Keratinocyte (primary cell): ENCODE results near the gene ALDH3B2. TPM values are rescaled to one million over a fixed set of nuclear protein-coding genes. Genes with fewer than 3 reads are reported as not detected.

Source experiments
- DNase-seq: peaks from one replicate; pipeline ENCODE4 v3.0.0-alpha.2; 2011; ENCODE audit warnings: low read depth, missing footprints, low spot score
- FAIRE-seq: peaks from 2 replicates; lab custom pipeline; 2011; peaks lifted over from hg19 to GRCh38; lab: Jason Lieb, UNC
- H2AFZ ChIP-seq: 2 replicates; pipeline ENCODE4 v1.6.0; 2012; ENCODE audit warnings: low read length, control low read depth, inconsistent platforms; ENCODE audit not compliant: control insufficient read depth
- H3K27ac ChIP-seq: 2 replicates; pipeline ENCODE4 v1.5.1; 2011; ENCODE audit warnings: low read length; ENCODE audit not compliant: control insufficient read depth, insufficient read depth
- H3K27me3 ChIP-seq: 3 replicates; pipeline ENCODE4 v1.6.0; 2011; ENCODE audit warnings: low read length; ENCODE audit not compliant: control insufficient read depth, insufficient read depth; ENCODE audit errors: extremely low read depth
- H3K36me3 ChIP-seq, 2 experiments: 2 replicates in 1 of 2; 3 replicates in 1 of 2; pipeline ENCODE4 v1.5.1; 2011; ENCODE audit warnings: low read length in 2 of 2, mild to moderate bottlenecking in 1 of 2; ENCODE audit not compliant: control insufficient read depth in 2 of 2, insufficient read depth in 2 of 2; ENCODE audit errors: extremely low read depth in 1 of 2
- H3K4me1 ChIP-seq: 3 replicates; pipeline ENCODE4 v1.5.1; 2011; ENCODE audit warnings: low read length; ENCODE audit not compliant: control insufficient read depth, insufficient read depth; ENCODE audit errors: extremely low read depth
- H3K4me2 ChIP-seq: 3 replicates; pipeline ENCODE4 v1.6.0; 2011; ENCODE audit warnings: low read depth, low read length; ENCODE audit not compliant: control insufficient read depth, insufficient read depth; ENCODE audit errors: extremely low read depth
- H3K4me3 ChIP-seq, 3 experiments: fragments of 200-600 bp in 1 of 3; sonication (generic) in 1 of 3; 2 replicates in 2 of 3; 3 replicates in 1 of 3; pipeline ENCODE4 v1.5.1; 2011 to 2016; ENCODE audit warnings: low read length in 3 of 3, mild to moderate bottlenecking in 3 of 3, control low read depth in 2 of 3, inconsistent platforms in 1 of 3, low read depth in 1 of 3, mixed read lengths in 1 of 3, mixed run types in 1 of 3, moderate library complexity in 1 of 3; ENCODE audit not compliant: control insufficient read depth in 2 of 3, insufficient read depth in 2 of 3; ENCODE audit errors: extremely low read depth in 1 of 3
- H3K79me2 ChIP-seq: 2 replicates; pipeline ENCODE4 v1.6.0; 2012; ENCODE audit warnings: low read length; ENCODE audit not compliant: control insufficient read depth, insufficient read depth
- H3K9ac ChIP-seq: 3 replicates; pipeline ENCODE4 v1.6.0; 2011; ENCODE audit warnings: low read length; ENCODE audit not compliant: control insufficient read depth, insufficient read depth; ENCODE audit errors: extremely low read depth
- H3K9me1 ChIP-seq: 3 replicates; pipeline ENCODE4 v1.6.0; 2011; ENCODE audit warnings: low read length; ENCODE audit not compliant: control insufficient read depth, insufficient read depth; ENCODE audit errors: extremely low read depth
- H3K9me3 ChIP-seq: 2 replicates; pipeline ENCODE4 v1.5.1; 2012; ENCODE audit warnings: low read depth, low read length; ENCODE audit not compliant: control insufficient read depth
- H4K20me1 ChIP-seq: 3 replicates; pipeline ENCODE4 v1.6.0; 2011; ENCODE audit warnings: low read length; ENCODE audit not compliant: control insufficient read depth, insufficient read depth; ENCODE audit errors: extremely low read depth
- EZH2 ChIP-seq: IDR thresholded peaks from one replicate; pipeline ENCODE4 v1.6.1; 2012; ENCODE audit warnings: inconsistent platforms, mild to moderate bottlenecking, low read length, moderate library complexity
- dilution Hi-C: fragments of 300-500 bp; cut with MboI; formaldehyde crosslinking; loops from one replicate; pipeline ENCODE4 v1.7.0; 2020; ENCODE audit warnings: low sequenced_read_pairs; ENCODE audit not compliant: extremely low pct_ligation_motif_present
- polyA plus RNA-seq, 5 experiments: library from polyadenylated mRNA; depleted of rRNA in 3 of 5; stranded (reverse) in 3 of 5; stranded (forward) in 1 of 5; unstranded in 1 of 5; fragments of >200 nt; gene quantifications; 1 replicate in 1 of 5; 2 replicates in 3 of 5; 3 replicates in 1 of 5; pipeline versions ENCODE4 v1.2.1 to v1.2.3, GENCODE V29; 2011 to 2012; ENCODE audit warnings: missing spikeins in 2 of 5, low read depth in 1 of 5, low replicate concordance in 1 of 5
- TF ChIP-seq, protein P1 (sequence below), 3 experiments: IDR thresholded peaks in 1 of 3; conservative IDR thresholded peaks in 1 of 3; optimal IDR thresholded peaks in 1 of 3; 2 replicates in 2 of 3; 3 replicates in 1 of 3; pipeline versions ENCODE3 to v1.5.1; 2011; ENCODE audit warnings: low read length in 3 of 3, mild to moderate bottlenecking in 3 of 3, moderate library complexity in 2 of 3, control low read depth in 1 of 3, inconsistent platforms in 1 of 3; ENCODE audit not compliant: insufficient read depth in 2 of 3; ENCODE audit errors: extremely low read depth in 1 of 3

The ALDH3B2 gene
- polyA plus RNA-seq, 1 donor (not counting 4 experiments of a cell fraction or from before 2014, with no cell fraction given) = 0.67 TPM

DNA sequence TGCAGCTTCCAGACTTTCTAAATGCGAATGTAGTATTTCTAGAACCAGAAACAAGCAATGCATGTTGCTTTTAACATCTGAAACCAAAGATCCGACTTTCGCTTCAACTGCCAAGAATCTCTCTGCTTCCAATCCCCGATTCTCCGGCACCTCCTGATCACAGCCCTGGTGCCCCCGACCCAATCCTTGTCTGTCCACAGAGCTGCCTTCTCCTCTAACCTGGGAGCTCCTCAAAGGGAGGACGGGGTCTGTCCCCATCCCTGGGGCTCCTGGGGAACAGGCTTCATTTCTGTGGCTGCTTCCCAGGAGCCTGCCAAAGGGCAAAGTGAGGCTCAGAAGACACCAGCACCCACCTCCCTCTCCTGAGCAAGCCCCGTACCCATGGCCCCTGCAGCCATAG is 521 bp downstream of the ALDH3B2 start:
- DNase-seq = no peak
- peaks cover 16% of the 10 kb centered on the region for H3K4me1 ChIP-seq
- H3K27ac ChIP-seq = no peak overlapping the region
- dilution Hi-C loops = no loop called here
- no peaks in the 10 kb centered on the region for H4K20me1 ChIP-seq
- H3K4me2 ChIP-seq = no peak overlapping the region
- H2AFZ ChIP-seq = no peak overlapping the region
- no peak for FAIRE-seq
- TF ChIP-seq, protein P1, sequence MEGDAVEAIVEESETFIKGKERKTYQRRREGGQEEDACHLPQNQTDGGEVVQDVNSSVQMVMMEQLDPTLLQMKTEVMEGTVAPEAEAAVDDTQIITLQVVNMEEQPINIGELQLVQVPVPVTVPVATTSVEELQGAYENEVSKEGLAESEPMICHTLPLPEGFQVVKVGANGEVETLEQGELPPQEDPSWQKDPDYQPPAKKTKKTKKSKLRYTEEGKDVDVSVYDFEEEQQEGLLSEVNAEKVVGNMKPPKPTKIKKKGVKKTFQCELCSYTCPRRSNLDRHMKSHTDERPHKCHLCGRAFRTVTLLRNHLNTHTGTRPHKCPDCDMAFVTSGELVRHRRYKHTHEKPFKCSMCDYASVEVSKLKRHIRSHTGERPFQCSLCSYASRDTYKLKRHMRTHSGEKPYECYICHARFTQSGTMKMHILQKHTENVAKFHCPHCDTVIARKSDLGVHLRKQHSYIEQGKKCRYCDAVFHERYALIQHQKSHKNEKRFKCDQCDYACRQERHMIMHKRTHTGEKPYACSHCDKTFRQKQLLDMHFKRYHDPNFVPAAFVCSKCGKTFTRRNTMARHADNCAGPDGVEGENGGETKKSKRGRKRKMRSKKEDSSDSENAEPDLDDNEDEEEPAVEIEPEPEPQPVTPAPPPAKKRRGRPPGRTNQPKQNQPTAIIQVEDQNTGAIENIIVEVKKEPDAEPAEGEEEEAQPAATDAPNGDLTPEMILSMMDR (optimal IDR thresholded peaks at IDR 0.05 in 1 of 3, IDR thresholded peaks at IDR 0.05 in 1 of 3, conservative IDR thresholded peaks at IDR 0.05 in 1 of 3; ENCODE audit: extremely low read depth in 1 of 3, insufficient read depth in 2 of 3, low read length in 3 of 3) = no peak
- no peak for TF ChIP-seq EZH2
- H3K27me3 ChIP-seq = no peaks in the 10 kb centered on the region
- H3K79me2 ChIP-seq = no peaks in the 10 kb centered on the region
- H3K36me3 ChIP-seq = no peaks in the 10 kb centered on the region
- H3K9me3 ChIP-seq = no peaks in the 10 kb centered on the region
- H3K9me1 ChIP-seq = no peaks in the 10 kb centered on the region
- peak overlapping the region in 1 of 3 experiments; percentile 29 for H3K4me3 ChIP-seq
- peak overlapping the region; percentile 29 for H3K9ac ChIP-seq

DNA sequence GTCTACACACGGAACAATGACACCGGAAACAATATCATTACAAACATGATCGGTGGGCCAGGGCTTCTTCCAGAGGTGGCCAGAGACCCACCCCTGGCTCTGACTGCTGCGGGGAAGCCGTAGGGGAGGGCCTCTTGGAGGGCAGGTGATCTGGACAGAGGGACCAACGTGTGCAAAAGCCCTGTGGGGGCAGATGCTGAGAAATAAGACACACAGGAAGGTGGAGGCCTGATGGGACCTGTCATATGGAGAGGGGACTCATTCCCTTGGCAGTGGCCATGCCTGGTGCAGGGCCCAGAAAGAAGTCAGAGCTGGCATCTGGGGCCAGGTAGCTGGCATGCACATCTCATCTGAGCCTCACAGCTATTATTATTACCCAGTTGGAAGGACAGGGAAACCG is 1.1 kb downstream of the ALDH3B2 start:
- no peaks in the 10 kb centered on the region for H4K20me1 ChIP-seq
- DNase-seq (no peak), FAIRE-seq (no peak)
- no peaks in the 10 kb centered on the region for H3K79me2 ChIP-seq
- peak overlapping the region in 1 of 3 experiments; percentile 29 for H3K4me3 ChIP-seq
- H3K27ac ChIP-seq = no peak overlapping the region
- no peak overlapping the region for H3K9ac ChIP-seq
- peaks cover 16% of the 10 kb centered on the region for H3K4me1 ChIP-seq
- H2AFZ ChIP-seq = no peak overlapping the region
- H3K36me3 ChIP-seq = no peaks in the 10 kb centered on the region
- H3K4me2 ChIP-seq = no peak overlapping the region
- H3K27me3 ChIP-seq = no peaks in the 10 kb centered on the region
- H3K9me1 ChIP-seq = no peaks in the 10 kb centered on the region
- dilution Hi-C loops = no loop called here
- H3K9me3 ChIP-seq = no peaks in the 10 kb centered on the region
- TF ChIP-seq, protein P1 (optimal IDR thresholded peaks at IDR 0.05 in 1 of 3, IDR thresholded peaks at IDR 0.05 in 1 of 3, conservative IDR thresholded peaks at IDR 0.05 in 1 of 3; ENCODE audit: extremely low read depth in 1 of 3, insufficient read depth in 2 of 3, low read length in 3 of 3) = no peak
- TF ChIP-seq EZH2 = no peak
